Muscle layer of colon (tissue), 2 donors: ENCODE data around the gene CRACDL.
A peak's percentile ranks its signal among the peaks of the same experiment; 100 is the strongest.

ENCODE experiments used
- H3K27ac ChIP-seq: one replicate; pipeline ENCODE4 v1.7.0; 2013; ENCODE audit warnings: low read depth, mild to moderate bottlenecking, low read length, moderate library complexity
- H3K27me3 ChIP-seq, 2 donors: one replicate each; pipeline ENCODE4 v1.7.0; 2013; ENCODE audit warnings: low read length in 2 of 2, mild to moderate bottlenecking in 2 of 2; ENCODE audit not compliant: insufficient read depth in 2 of 2, control insufficient read depth in 1 of 2
- H3K36me3 ChIP-seq: one replicate; pipeline ENCODE4 v1.7.0; 2013; ENCODE audit warnings: mild to moderate bottlenecking, low read length; ENCODE audit not compliant: insufficient read depth
- H3K4me1 ChIP-seq: one replicate; pipeline ENCODE4 v1.7.0; 2013; ENCODE audit warnings: mild to moderate bottlenecking, low read length; ENCODE audit not compliant: insufficient read depth
- H3K4me3 ChIP-seq, 2 donors: one replicate each; pipeline ENCODE4 v1.7.0; 2013; ENCODE audit warnings: low read length in 2 of 2, low read depth in 1 of 2, mild to moderate bottlenecking in 1 of 2, moderate library complexity in 1 of 2
- H3K9ac ChIP-seq: one replicate; pipeline ENCODE4 v1.7.0; 2013; ENCODE audit warnings: low read length
- H3K9me3 ChIP-seq: one replicate; pipeline ENCODE4 v1.7.0; 2013; ENCODE audit warnings: mild to moderate bottlenecking, low read length
- donor health status: abdominal sarcoma.
- donor health status: Adenocarcinoma of cecum.

CRACDL gene

DNA sequence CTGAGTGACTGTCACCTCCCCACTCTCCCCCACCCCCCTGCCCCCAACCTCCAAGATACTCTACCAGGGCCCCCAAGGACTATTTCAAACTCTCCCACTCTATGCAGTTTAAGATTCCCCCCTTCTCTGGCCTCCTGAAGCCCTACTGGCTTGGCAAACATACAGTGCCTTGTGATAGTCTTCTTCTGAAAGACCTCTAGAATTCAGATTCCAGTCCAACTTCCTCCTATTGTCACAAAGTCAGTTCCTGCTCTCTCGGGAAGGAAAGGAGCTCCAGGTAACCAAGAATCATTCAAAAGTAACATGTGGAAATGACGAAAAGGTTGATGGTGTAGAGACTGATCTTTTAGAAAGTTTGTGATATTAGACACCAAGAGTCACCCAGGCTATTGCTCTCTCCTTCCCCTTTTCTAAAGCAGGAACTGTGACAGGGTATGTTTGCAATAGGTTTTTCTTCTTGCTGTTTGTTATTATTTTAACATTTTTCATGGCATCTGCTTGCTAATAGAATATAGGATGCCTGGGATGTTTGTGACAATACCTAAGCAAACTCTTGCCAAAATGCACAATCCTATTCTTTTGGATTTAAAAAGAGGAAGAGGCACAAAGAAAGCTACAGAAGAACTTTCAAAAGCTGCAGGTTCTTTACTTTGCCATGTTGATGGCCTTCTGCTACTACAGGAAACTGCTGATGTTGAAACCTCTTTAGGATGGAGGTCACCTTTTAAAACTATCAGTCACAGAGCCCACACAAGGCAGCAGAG lies 111.6 kb downstream of the CRACDL start:
- H3K9me3 ChIP-seq, result no peaks in the 10 kb centered on the region
- H3K27ac ChIP-seq, result no peak overlapping the region
- H3K4me1 ChIP-seq, result no peaks in the 10 kb centered on the region
- H3K9ac ChIP-seq, result no peak overlapping the region
- H3K27me3 ChIP-seq, result peaks cover 0 to 16% of the 10 kb centered on the region in 2 donors
- H3K36me3 ChIP-seq, result no peaks in the 10 kb centered on the region
- H3K4me3 ChIP-seq, result no peak overlapping the region

DNA sequence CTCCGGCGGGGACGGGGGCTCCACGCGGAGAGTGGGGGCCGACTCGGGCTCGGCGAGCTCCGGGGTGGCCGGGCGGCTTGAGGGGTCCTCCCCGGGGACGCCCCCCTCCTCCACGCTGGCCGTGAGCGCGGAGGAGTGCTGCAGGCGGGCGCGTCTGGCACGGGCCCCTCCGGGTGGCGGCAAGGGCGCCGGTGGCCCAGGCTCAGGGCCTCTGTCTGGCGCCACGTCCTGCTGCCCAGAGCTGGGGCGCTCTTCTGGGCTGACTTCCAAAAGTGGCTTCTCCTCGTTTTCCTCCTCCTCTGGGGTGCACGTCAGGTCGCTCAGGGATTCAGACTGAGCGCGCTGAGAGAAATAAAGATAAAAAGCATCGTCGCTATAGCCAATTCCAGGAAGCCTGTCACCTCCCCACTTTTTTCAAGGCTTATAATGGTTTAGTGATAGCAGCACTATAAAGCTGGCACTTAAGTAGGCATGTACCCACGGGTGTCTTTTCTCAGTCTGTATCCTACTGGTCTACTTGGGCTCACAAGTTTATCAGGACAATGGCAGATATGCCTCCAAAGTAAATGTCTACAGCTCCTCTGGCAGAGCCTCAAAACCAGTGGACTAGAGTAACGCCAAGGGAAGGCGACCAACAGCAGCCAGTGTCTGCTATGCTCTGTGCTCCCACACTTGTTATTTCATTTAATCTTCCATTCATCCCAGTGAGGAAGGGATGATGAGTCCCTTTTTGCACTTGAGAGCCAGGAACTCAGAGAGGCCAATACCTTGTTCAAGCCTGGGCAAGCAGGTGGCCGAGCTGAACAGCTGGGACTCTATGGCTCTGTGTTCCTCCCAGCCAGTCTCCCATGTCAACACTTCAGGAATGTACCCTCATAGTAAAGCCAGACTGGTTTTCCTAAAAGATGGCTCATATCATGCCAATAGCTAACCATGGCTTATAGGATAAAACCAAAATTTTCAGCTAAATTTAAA lies 112.5 kb downstream of the CRACDL start:
- no peaks in the 10 kb centered on the region for H3K9me3 ChIP-seq
- H3K4me1 ChIP-seq, result no peaks in the 10 kb centered on the region
- H3K9ac ChIP-seq, result no peak overlapping the region
- H3K36me3 ChIP-seq, result no peaks in the 10 kb centered on the region
- H3K4me3 ChIP-seq, result peak overlapping the region; percentile 23 to 26
- peaks cover 0 to 16% of the 10 kb centered on the region in 2 donors for H3K27me3 ChIP-seq
- H3K27ac ChIP-seq, result no peak overlapping the region

DNA sequence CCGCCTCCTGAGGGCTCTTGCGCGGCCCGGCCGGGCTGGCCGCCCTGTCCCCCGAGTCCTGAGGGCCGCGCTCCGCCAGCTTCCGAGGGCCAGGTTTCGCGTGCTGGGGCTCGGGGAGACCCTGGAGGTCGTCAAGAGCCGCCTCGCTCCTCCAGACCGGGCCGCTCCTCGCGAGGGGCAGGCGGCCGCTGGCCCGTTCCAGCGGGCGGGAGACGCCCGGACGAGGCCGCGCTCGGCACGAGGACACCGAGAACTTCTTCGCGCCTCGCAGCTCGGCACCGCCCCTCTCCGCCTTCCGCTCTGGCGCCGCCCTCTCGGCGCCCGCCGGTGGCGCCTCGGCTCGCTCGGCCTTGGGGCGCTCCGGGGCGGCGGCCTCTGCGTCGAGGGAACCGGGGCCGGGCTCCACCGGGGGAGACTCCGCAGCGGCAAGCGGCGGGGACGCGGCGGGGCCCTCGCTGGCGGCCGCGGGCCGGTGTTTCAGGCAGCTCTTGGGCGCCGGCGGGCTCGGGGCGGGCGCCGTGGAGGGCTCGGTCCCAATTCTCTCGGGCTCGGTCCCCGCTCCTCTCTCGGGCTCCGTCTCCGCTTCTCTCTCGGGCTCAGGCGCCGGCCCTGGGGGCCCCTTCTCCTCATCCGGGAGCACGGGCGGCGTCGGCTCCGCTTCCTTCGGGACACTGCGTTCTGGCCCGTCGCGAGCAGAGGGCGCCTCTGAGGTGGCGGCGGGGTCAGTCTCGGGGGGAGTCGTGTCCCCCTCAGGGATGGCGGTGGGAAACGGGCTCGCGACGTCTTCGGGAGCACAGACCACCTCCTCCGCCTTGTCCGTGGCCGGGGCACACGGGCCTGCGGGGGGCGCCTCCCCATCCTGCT lies 113.5 kb downstream of the CRACDL start:
- no peaks in the 10 kb centered on the region for H3K4me1 ChIP-seq
- peaks cover 0 to 16% of the 10 kb centered on the region in 2 donors for H3K27me3 ChIP-seq
- no peaks in the 10 kb centered on the region for H3K36me3 ChIP-seq
- no peak overlapping the region for H3K27ac ChIP-seq
- H3K9me3 ChIP-seq, result no peaks in the 10 kb centered on the region
- H3K4me3 ChIP-seq, result peak overlapping the region; percentile 23 to 26
- no peak overlapping the region for H3K9ac ChIP-seq

DNA sequence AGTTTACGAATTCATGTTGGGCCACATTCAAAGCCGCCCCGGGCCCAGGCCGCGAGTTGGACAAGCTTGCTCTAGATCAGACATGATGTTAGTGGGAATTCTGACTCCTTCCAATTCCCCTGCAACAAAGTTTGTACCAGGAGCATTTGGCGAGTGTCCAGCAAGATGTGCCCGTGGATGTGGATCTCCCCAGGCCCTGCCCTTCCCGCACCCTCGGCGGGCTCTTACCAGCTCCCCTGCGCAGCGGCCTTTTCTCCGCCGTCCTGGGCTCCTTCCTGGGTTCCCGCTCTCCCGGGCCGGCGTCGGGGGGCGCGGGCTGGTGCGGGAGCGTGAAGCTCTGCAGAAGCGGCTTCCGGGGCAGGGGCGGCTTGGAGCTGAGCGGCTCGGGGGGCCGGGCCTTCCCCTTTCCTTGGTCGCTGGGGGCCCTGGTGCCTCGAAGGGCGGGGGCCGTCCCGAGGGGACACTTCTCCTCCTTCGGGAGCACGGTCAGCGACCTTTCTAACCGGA lies 114.3 kb downstream of the CRACDL start:
- H3K27ac ChIP-seq, result no peak overlapping the region
- H3K27me3 ChIP-seq, result peaks cover 0 to 16% of the 10 kb centered on the region in 2 donors
- H3K4me3 ChIP-seq, result no peak overlapping the region
- no peaks in the 10 kb centered on the region for H3K4me1 ChIP-seq
- no peak overlapping the region for H3K9ac ChIP-seq
- H3K9me3 ChIP-seq, result no peaks in the 10 kb centered on the region
- no peaks in the 10 kb centered on the region for H3K36me3 ChIP-seq

DNA sequence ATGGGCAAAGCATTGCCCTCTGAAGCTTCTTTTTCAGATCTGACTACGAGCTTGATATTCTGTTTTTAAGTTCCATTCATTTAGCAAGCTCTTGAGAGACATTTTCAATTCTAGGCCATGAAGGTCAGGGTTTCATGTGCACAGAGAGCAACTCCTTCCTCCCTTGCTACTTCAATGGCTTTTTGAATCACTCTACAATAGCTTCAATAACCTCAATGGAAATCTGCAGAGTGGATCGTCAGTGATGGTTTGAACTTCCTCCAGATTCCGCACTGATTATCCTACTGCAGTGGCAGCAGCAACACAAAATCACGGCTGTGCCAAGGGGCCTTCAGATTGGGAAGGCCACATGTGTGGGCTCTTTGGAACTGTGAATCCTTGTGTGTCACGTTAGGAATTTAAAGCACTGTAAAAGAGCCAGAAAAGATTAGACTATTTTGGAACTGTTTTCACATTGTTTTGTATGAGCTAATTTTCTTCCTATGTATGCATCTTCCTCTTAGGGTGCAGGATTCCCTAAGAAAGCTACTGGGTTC lies 116.7 kb downstream of the CRACDL start:
- no peaks in the 10 kb centered on the region for H3K9me3 ChIP-seq
- H3K9ac ChIP-seq, result no peak overlapping the region
- no peaks in the 10 kb centered on the region for H3K4me1 ChIP-seq
- H3K27me3 ChIP-seq, result peaks cover 0 to 16% of the 10 kb centered on the region in 2 donors
- no peaks in the 10 kb centered on the region for H3K36me3 ChIP-seq
- no peak overlapping the region for H3K27ac ChIP-seq
- no peak overlapping the region for H3K4me3 ChIP-seq

DNA sequence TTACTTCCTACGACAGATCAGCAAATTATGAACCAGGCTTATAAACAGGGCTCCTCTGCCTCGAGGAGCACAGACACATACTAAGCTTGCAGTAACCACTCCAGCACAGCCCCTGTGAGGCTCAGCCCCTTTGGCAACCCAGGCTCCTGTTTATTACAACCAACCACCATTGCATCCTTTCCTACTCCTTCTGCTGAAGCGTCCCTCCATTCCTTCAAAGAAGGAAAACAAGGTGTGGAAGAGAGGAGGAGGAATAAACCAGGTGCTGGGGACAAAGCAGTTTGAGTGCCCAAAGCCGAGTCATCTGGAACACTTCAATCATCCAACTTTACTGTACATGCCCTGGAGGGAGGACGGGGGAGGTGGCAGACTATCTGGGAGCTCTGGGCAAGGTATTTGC lies 117.9 kb downstream of the CRACDL start:
- no peak overlapping the region for H3K27ac ChIP-seq
- no peaks in the 10 kb centered on the region for H3K36me3 ChIP-seq
- H3K27me3 ChIP-seq, result peaks cover 0 to 14% of the 10 kb centered on the region in 2 donors
- no peaks in the 10 kb centered on the region for H3K4me1 ChIP-seq
- no peak overlapping the region for H3K4me3 ChIP-seq
- H3K9ac ChIP-seq, result no peak overlapping the region
- no peaks in the 10 kb centered on the region for H3K9me3 ChIP-seq

DNA sequence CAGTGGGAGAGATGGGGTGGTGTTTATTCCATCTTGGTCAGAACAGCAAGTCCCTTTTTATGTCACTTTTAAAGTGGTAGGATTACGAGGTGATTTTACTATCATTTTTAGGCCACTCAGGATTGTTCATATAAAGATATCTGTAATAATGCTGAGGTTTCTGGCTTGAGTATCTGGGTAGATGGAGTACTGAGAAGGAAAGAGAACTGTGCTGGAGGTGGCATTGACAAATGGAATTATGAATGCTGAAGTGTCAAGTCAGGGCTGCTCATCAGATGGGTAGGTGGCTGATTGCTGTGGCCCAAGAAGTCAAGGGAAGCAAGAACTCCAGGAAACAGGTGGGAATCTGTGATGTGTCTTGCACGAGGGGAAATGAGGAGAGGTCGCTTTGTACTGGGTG lies 119.7 kb downstream of the CRACDL start:
- Histone ChIP-seq H3K27ac (no peak overlapping the region), H3K27me3 (no peaks in the 10 kb centered on the region), H3K36me3 (no peaks in the 10 kb centered on the region), H3K4me3 (no peak overlapping the region), H3K9ac (no peak overlapping the region), H3K4me1 (no peaks in the 10 kb centered on the region), H3K9me3 (no peaks in the 10 kb centered on the region)

DNA sequence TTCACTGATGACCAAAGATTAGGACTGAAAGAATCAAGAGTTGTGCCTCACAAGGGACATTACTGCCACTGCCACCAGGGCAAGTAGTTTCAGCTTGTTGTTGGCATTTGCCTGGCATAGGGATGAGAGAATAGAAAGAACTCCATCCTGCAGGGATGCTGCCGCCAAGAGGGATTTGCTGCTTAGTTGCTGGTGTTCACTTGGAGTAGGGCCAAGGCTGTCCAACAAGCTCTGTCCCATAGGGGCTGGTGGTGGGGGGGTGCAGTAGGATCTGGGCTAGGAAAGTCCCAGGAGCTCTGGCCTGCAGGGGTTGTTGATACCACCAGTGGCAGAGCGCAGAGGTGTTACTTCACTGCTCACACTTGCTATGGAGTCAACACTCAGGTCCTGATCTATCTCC lies 120.2 kb downstream of the CRACDL start:
- no peak overlapping the region for H3K27ac ChIP-seq
- no peaks in the 10 kb centered on the region for H3K36me3 ChIP-seq
- no peaks in the 10 kb centered on the region for H3K27me3 ChIP-seq
- no peak overlapping the region for H3K9ac ChIP-seq
- no peaks in the 10 kb centered on the region for H3K9me3 ChIP-seq
- no peak overlapping the region for H3K4me3 ChIP-seq
- no peaks in the 10 kb centered on the region for H3K4me1 ChIP-seq

DNA sequence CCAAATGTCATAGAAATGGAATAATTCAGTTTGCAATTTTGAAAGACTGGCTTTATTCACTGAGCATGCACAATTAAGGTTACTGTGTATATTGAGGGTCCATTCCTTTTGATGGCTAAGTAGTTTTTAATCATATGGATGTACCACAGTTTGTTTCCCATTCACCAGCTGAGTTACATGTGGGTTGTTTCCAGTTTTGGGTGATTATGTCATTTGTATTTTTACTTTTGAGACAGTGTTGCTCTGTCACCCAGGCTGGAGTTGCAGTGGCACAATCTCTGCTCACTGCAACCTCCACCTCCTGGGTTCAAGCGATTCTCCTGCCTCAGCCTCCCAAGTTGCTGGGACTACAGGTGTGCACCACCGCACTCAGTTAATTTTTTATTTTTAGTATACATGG lies 124.3 kb downstream of the CRACDL start:
- Histone ChIP-seq H3K36me3 (no peaks in the 10 kb centered on the region), H3K27me3 (no peaks in the 10 kb centered on the region), H3K27ac (no peak overlapping the region), H3K4me1 (peaks cover 5% of the 10 kb centered on the region), H3K9me3 (no peaks in the 10 kb centered on the region), H3K4me3 (no peak overlapping the region), H3K9ac (no peak overlapping the region)

DNA sequence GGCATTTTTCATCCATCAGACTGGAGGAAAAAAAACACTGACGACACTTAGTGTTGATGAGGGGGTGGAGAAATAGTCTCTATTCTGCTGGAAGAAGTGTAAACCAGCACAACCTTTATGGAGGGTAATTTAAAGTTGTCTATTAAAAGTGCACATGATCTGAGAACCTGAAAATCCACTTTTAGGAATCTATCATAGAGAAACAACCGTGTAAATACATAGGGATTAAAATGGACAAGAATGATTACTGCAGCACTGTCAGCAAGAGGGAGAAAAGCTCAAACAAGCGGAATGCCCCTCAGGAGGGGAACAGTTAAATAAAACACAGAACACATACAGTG lies 125.5 kb downstream of the CRACDL start:
- Histone ChIP-seq H3K9ac (no peak overlapping the region), H3K27me3 (no peaks in the 10 kb centered on the region), H3K4me1 (peaks cover 17% of the 10 kb centered on the region), H3K36me3 (no peaks in the 10 kb centered on the region), H3K27ac (no peak overlapping the region), H3K4me3 (no peak overlapping the region), H3K9me3 (no peaks in the 10 kb centered on the region)
